GM12801 (cell line): ENCODE measurements around the gene SYNGR4.

Source experiments
- CTCF ChIP-seq: IDR thresholded peaks from one replicate; pipeline ENCODE4 v1.5.1; 2011; ENCODE audit warnings: control low read depth; ENCODE audit not compliant: insufficient read length; ENCODE audit errors: extremely low read depth

The SYNGR4 gene

GRCh38 chr19:48325265-48325910 is 38.8 kb upstream of the SYNGR4 start, which contains the start of gene EMP3:
Gene EMP3, plus strand, starts transcription at chr19:48325552. Its CDS starts 1,293 bp downstream, at chr19:48326845.
- TF ChIP-seq CTCF: no peak

- TF ChIP-seq CTCF: no peak
Measured at GRCh38 chr19:48329167-48329891, 34.8 kb upstream of the SYNGR4 start.

- no peak for TF ChIP-seq CTCF
Measured at GRCh38 chr19:48330012-48330681, 34.0 kb upstream of the SYNGR4 start.

GRCh38 chr19:48332351-48332661 is 31.9 kb upstream of the SYNGR4 start:
- no peak for TF ChIP-seq CTCF

- no peak for TF ChIP-seq CTCF
Measured at GRCh38 chr19:48332662-48333466, 31.3 kb upstream of the SYNGR4 start.

GRCh38 chr19:48333467-48334384 is 30.4 kb upstream of the SYNGR4 start:
- TF ChIP-seq CTCF: peak; percentile 41
